PFSK-1 (cell line): Measurements from ENCODE around the gene STAT1.

Source experiments
- POLR2AphosphoS5 ChIP-seq: IDR thresholded peaks from 2 replicates; pipeline ENCODE4 v1.6.1; 2012; ENCODE audit warnings: low read depth, mild to moderate bottlenecking, control low read depth, low read length, moderate library complexity
- REST ChIP-seq, 2 experiments: IDR thresholded peaks; 2 replicates each; pipeline versions ENCODE4 v1.6.1 to v1.8.0; 2011 to 2012; ENCODE audit warnings: low read depth in 2 of 2, low read length in 2 of 2, control low read depth in 1 of 2, inconsistent platforms in 1 of 2, mild to moderate bottlenecking in 1 of 2, moderate library complexity in 1 of 2; ENCODE audit not compliant: insufficient read depth in 1 of 2
- SIN3A ChIP-seq: IDR thresholded peaks from 2 replicates; pipeline ENCODE4 v1.6.1; 2012; ENCODE audit warnings: mild to moderate bottlenecking, low read length, moderate library complexity, borderline replicate concordance; ENCODE audit not compliant: insufficient read depth

GRCh38 chr2:190981333-190981732, 32.6 kb downstream of the STAT1 start:
- TF ChIP-seq POLR2AphosphoS5 (no peak), SIN3A (no peak), REST (IDR thresholded peaks at IDR 0.05; ENCODE audit: insufficient read depth in 1 of 2, low read depth in 2 of 2, low read length in 2 of 2) (no peak)
